Renal cortex interstitium (tissue), 11 donors: Measurements from ENCODE around the gene PHYHIPL. TPM values are rescaled to one million over a fixed set of nuclear protein-coding genes. Genes with fewer than 3 reads are reported as not detected.
"Not testable (repeated sequence)": the region's sequence is repeated elsewhere in the genome, so short reads cannot be mapped to it uniquely, and the experiment has no call there.

Experiments used
- DNase-seq, 11 donors: peaks; one replicate each; pipeline ENCODE4 v3.0.0-alpha.2; 2013; ENCODE audit warnings: low read depth in 9 of 11, low spot score in 4 of 11; ENCODE audit errors: extremely low read depth in 1 of 11
- polyA plus RNA-seq, 3 donors: library from polyadenylated mRNA; unstranded; fragments of 120-200 nt; gene quantifications; one replicate each; pipeline ENCODE4 v1.2.1, GENCODE V29; 2013; ENCODE audit not compliant: insufficient read length in 3 of 3

Gene PHYHIPL
- polyA plus RNA-seq, 3 donors = 14.3 to 19.0 (median 16.4) TPM

GRCh38 chr10:59177031-59177797 lies 771 bp downstream of the PHYHIPL start:
- peak; percentile 50 to 78 (median 68) for DNase-seq

- DNase-seq = peak in 2 of 11 donors; percentile 2 to 12
Observed at GRCh38 chr10:59177836-59178235, 1.4 kb downstream of the PHYHIPL start.

GRCh38 chr10:59179068-59179467 lies 2.6 kb downstream of the PHYHIPL start:
- DNase-seq = no peak

- DNase-seq = no peak
Observed at GRCh38 chr10:59180689-59181270, 4.3 kb downstream of the PHYHIPL start.

GRCh38 chr10:59181668-59182067 lies 5.2 kb downstream of the PHYHIPL start:
- peak in 7 of 11 donors; percentile 34 to 66 (median 45) for DNase-seq

- DNase-seq = no peak
Observed at GRCh38 chr10:59190332-59190731, 13.9 kb downstream of the PHYHIPL start.

- no peak for DNase-seq
Observed at GRCh38 chr10:59206204-59206720, 29.8 kb downstream of the PHYHIPL start.

- DNase-seq = peak in 1 of 11 donors; percentile 2
Observed at GRCh38 chr10:59212301-59212798, 35.9 kb downstream of the PHYHIPL start.

- DNase-seq = no peak
Observed at GRCh38 chr10:59214160-59214559, 37.7 kb downstream of the PHYHIPL start.

- DNase-seq = no peak
Observed at GRCh38 chr10:59216178-59216869, 39.9 kb downstream of the PHYHIPL start.

GRCh38 chr10:59222788-59223187 lies 46.3 kb downstream of the PHYHIPL start:
- DNase-seq = no peak

GRCh38 chr10:59223597-59223996 lies 47.2 kb downstream of the PHYHIPL start:
- DNase-seq = not testable (repeated sequence)

GRCh38 chr10:59225211-59225610 lies 48.8 kb downstream of the PHYHIPL start:
- DNase-seq = no peak

- DNase-seq = no peak
Observed at GRCh38 chr10:59227136-59227673, 50.8 kb downstream of the PHYHIPL start.

GRCh38 chr10:59229441-59229840 lies 53.0 kb downstream of the PHYHIPL start:
- DNase-seq = no peak

- DNase-seq = no peak
Observed at GRCh38 chr10:59234194-59234593, 57.8 kb downstream of the PHYHIPL start.

GRCh38 chr10:59234816-59235429 lies 58.5 kb downstream of the PHYHIPL start:
- peak in 5 of 11 donors; percentile 3 to 29 (median 14) for DNase-seq

GRCh38 chr10:59236064-59236697 lies 59.7 kb downstream of the PHYHIPL start:
- DNase-seq = no peak
